ENCODE results near the gene SURF4.
"Not testable (repeated sequence)": the region's sequence is repeated elsewhere in the genome, so short reads cannot be mapped to it uniquely, and the experiment has no call there.

The SURF4 gene

GRCh38 chr9:133342069-133342406, 33.8 kb downstream of the SURF4 start:
- Histone ChIP-seq H3K27ac (ENCODE audit: low read depth, low read length, severe bottlenecking) (no peak overlapping the region), H3K36me3 (ENCODE audit: control insufficient read depth, insufficient read depth, low read length) (peaks cover 72% of the 10 kb centered on the region), H3K9me3 (ENCODE audit: control insufficient read depth, low read length) (no peaks in the 10 kb centered on the region), H3K4me1 (ENCODE audit: control insufficient read depth, insufficient read depth, low read length, poor library complexity, severe bottlenecking) (peaks cover 6% of the 10 kb centered on the region), H3K4me3 (ENCODE audit: extremely low read depth, insufficient read depth, low read length, poor library complexity, severe bottlenecking) (no peak overlapping the region)
- WGBS, 2 experiments (ENCODE audit: insufficient coverage in 2 of 2) = 85 to 88% methylated on average over 10 to 12 of the region's 12 CpGs

DNA sequence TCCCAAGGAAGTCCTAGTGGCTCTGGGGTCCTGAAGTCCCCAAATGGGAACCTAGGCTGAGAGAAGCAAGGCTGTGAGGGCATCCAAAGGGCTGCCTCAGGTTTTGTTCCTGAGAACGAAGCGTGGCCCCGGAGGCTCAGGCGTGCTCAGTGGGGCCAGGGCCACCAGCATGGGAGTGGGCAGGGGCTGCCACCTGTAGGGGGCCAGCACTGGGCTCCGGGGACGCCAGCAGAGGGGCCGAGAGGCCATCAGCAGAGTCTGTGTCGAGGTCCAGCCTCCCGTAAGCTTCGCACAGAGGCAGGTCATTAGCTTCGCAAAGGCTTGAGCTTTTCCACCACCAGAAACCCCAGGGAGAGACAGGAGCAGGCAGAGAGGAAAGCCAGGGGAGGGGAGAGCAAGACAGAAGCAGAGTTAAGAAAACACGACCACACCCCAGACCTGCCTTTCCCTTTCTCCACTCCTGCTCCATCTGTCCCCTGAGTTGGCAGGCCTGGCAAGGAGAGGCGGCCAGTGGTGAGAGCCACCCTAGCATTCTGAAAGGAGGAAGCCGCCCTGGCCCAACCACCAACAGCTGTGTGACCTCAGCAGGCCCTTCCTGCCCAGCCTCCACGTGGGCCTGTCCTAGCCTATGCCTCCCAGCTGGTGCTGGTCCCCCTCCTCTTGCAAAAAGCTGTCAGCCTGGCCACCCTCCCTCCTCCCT, 34.3 kb downstream of the SURF4 start:
- no peak overlapping the region for H3K4me3 ChIP-seq (ENCODE audit: extremely low read depth, insufficient read depth, low read length, poor library complexity, severe bottlenecking)
- H3K36me3 ChIP-seq (ENCODE audit: control insufficient read depth, insufficient read depth, low read length) = peaks cover 72% of the 10 kb centered on the region
- H3K9me3 ChIP-seq (ENCODE audit: control insufficient read depth, low read length) = no peaks in the 10 kb centered on the region
- 93 to 95% methylated on average over 13 to 14 of the region's 15 CpGs for WGBS, 2 experiments (ENCODE audit: insufficient coverage in 2 of 2)
- H3K27ac ChIP-seq (ENCODE audit: low read depth, low read length, severe bottlenecking) = no peak overlapping the region
- peaks cover 5% of the 10 kb centered on the region for H3K4me1 ChIP-seq (ENCODE audit: control insufficient read depth, insufficient read depth, low read length, poor library complexity, severe bottlenecking)

- Histone ChIP-seq H3K27ac (ENCODE audit: low read depth, low read length, severe bottlenecking) (no peak overlapping the region), H3K36me3 (ENCODE audit: control insufficient read depth, insufficient read depth, low read length) (peaks cover 68% of the 10 kb centered on the region), H3K9me3 (ENCODE audit: control insufficient read depth, low read length) (no peaks in the 10 kb centered on the region), H3K4me3 (ENCODE audit: extremely low read depth, insufficient read depth, low read length, poor library complexity, severe bottlenecking) (no peak overlapping the region), H3K4me1 (ENCODE audit: control insufficient read depth, insufficient read depth, low read length, poor library complexity, severe bottlenecking) (no peaks in the 10 kb centered on the region)
- WGBS, 2 experiments (ENCODE audit: insufficient coverage in 2 of 2) = 96 to 98% methylated on average over 10 to 11 of the region's 13 CpGs
Observed at GRCh38 chr9:133340916-133341315, 34.9 kb downstream of the SURF4 start.

- no peak overlapping the region for H3K27ac ChIP-seq (ENCODE audit: low read depth, low read length, severe bottlenecking)
- H3K36me3 ChIP-seq (ENCODE audit: control insufficient read depth, insufficient read depth, low read length) = peaks cover 61% of the 10 kb centered on the region
- 100% methylated on average over 2 to 3 of the region's 3 CpGs for WGBS, 2 experiments (ENCODE audit: insufficient coverage in 2 of 2)
- no peaks in the 10 kb centered on the region for H3K9me3 ChIP-seq (ENCODE audit: control insufficient read depth, low read length)
- H3K4me3 ChIP-seq (ENCODE audit: extremely low read depth, insufficient read depth, low read length, poor library complexity, severe bottlenecking) = no peak overlapping the region
- no peaks in the 10 kb centered on the region for H3K4me1 ChIP-seq (ENCODE audit: control insufficient read depth, insufficient read depth, low read length, poor library complexity, severe bottlenecking)
Observed at GRCh38 chr9:133340256-133340655, 35.6 kb downstream of the SURF4 start.

GRCh38 chr9:133339641-133340040, 36.2 kb downstream of the SURF4 start:
- WGBS, 2 experiments (ENCODE audit: insufficient coverage in 2 of 2) = 88 to 93% methylated on average over 5 of the region's 5 CpGs
- no peaks in the 10 kb centered on the region for H3K9me3 ChIP-seq (ENCODE audit: control insufficient read depth, low read length)
- H3K36me3 ChIP-seq (ENCODE audit: control insufficient read depth, insufficient read depth, low read length) = peaks cover 60% of the 10 kb centered on the region

GRCh38 chr9:133335924-133336811, 39.7 kb downstream of the SURF4 start, which contains the start of gene SURF6:
TSS of gene SURF6 (minus strand) at chr9:133336188. CDS start at chr9:133336132, 56 bp downstream.
- 7 to 11% methylated on average over 46 to 64 of the region's 70 CpGs for WGBS, 2 experiments (ENCODE audit: insufficient coverage in 2 of 2)

More at GRCh38 chr9:133339641-133340040, 36.2 kb downstream of the SURF4 start:
- Histone ChIP-seq H3K4me3 (ENCODE audit: extremely low read depth, insufficient read depth, low read length, poor library complexity, severe bottlenecking) (no peak overlapping the region), H3K27ac (ENCODE audit: low read depth, low read length, severe bottlenecking) (no peak overlapping the region), H3K4me1 (ENCODE audit: control insufficient read depth, insufficient read depth, low read length, poor library complexity, severe bottlenecking) (peaks cover under 1% of the 10 kb centered on the region)

GRCh38 chr9:133334888-133335287, 41.0 kb downstream of the SURF4 start:
- peak overlapping the region; percentile 87 for H3K4me3 ChIP-seq (ENCODE audit: extremely low read depth, insufficient read depth, low read length, poor library complexity, severe bottlenecking)
- H3K9me3 ChIP-seq (ENCODE audit: control insufficient read depth, low read length); H3K4me1 ChIP-seq (ENCODE audit: control insufficient read depth, insufficient read depth, low read length, poor library complexity, severe bottlenecking); H3K27ac ChIP-seq (ENCODE audit: low read depth, low read length, severe bottlenecking): not testable (repeated sequence)
- 80 to 92% methylated on average over 8 to 11 of the region's 11 CpGs for WGBS, 2 experiments (ENCODE audit: insufficient coverage in 2 of 2)
- H3K36me3 ChIP-seq (ENCODE audit: control insufficient read depth, insufficient read depth, low read length) = peaks cover 58% of the 10 kb centered on the region

More at GRCh38 chr9:133335924-133336811, 39.7 kb downstream of the SURF4 start, which contains the start of gene SURF6:
- peak within 1 kb of the TSS; percentile 62 for H3K27ac ChIP-seq (ENCODE audit: low read depth, low read length, severe bottlenecking)
- peaks cover 5% of the 10 kb centered on the region for H3K4me1 ChIP-seq (ENCODE audit: control insufficient read depth, insufficient read depth, low read length, poor library complexity, severe bottlenecking)
- H3K4me3 ChIP-seq (ENCODE audit: extremely low read depth, insufficient read depth, low read length, poor library complexity, severe bottlenecking) = peak within 1 kb of the TSS; percentile 87
- H3K36me3 ChIP-seq (ENCODE audit: control insufficient read depth, insufficient read depth, low read length) = peaks cover 56% of the 10 kb centered on the region
- H3K9me3 ChIP-seq (ENCODE audit: control insufficient read depth, low read length) = no peaks in the 10 kb centered on the region

DNA sequence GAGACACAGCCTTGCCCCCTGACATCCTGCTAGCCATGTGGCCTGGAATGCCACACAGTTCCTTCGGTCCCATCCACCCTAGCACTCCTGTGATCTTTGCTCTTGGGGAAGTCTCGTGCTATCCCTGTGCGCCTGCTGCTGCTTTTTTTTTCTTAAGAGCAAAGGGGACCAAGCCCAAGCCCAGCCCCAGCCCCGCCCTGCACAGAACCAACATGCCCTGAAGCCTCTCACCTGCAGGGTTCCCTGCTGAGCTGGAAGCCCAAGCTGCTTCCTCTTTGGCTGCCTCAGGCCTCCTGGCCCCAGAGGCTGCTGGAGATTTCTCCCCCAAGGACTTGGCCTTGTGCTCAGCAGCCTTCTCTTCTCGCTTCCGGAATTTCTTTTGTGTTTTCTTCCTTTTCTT, 41.7 kb downstream of the SURF4 start:
- WGBS, 2 experiments (ENCODE audit: insufficient coverage in 2 of 2) = 88 to 90% methylated on average over 6 of the region's 6 CpGs
- Histone ChIP-seq H3K4me1 (ENCODE audit: control insufficient read depth, insufficient read depth, low read length, poor library complexity, severe bottlenecking) (peaks cover 5% of the 10 kb centered on the region), H3K4me3 (ENCODE audit: extremely low read depth, insufficient read depth, low read length, poor library complexity, severe bottlenecking) (no peak overlapping the region)

DNA sequence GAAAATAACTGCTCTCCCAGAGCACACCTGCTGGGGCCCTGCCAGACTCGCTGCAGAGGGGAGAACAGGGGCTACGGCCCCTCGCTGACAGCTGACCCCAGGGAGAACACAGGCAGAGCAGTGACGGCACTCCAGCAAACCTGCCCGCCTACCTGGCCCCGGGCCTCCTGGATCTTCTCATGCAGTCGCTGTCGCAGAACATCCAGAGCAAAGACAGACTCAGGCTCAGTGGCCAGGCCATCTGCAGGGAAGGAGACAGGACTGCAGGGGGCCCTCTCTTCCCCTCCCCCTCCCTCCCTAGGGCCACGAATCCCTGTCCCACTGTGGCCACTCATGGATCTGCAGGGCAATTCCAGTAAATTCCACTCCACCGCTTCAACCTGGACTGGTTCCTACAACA, 42.3 kb downstream of the SURF4 start:
- H3K4me1 ChIP-seq (ENCODE audit: control insufficient read depth, insufficient read depth, low read length, poor library complexity, severe bottlenecking) = peaks cover 5% of the 10 kb centered on the region
- H3K9me3 ChIP-seq (ENCODE audit: control insufficient read depth, low read length) = no peaks in the 10 kb centered on the region
- H3K27ac ChIP-seq (ENCODE audit: low read depth, low read length, severe bottlenecking) = no peak overlapping the region
- no peak overlapping the region for H3K4me3 ChIP-seq (ENCODE audit: extremely low read depth, insufficient read depth, low read length, poor library complexity, severe bottlenecking)
- H3K36me3 ChIP-seq (ENCODE audit: control insufficient read depth, insufficient read depth, low read length) = peaks cover 47% of the 10 kb centered on the region
- 93 to 98% methylated on average over 8 to 9 of the region's 10 CpGs for WGBS, 2 experiments (ENCODE audit: insufficient coverage in 2 of 2)

More for the DNA sequence above, 41.7 kb downstream of the SURF4 start:
- H3K36me3 ChIP-seq (ENCODE audit: control insufficient read depth, insufficient read depth, low read length) = peaks cover 51% of the 10 kb centered on the region
- H3K27ac ChIP-seq (ENCODE audit: low read depth, low read length, severe bottlenecking) = no peak overlapping the region
- H3K9me3 ChIP-seq (ENCODE audit: control insufficient read depth, low read length) = no peaks in the 10 kb centered on the region

- WGBS, 2 experiments (ENCODE audit: insufficient coverage in 2 of 2) = 96 to 99% methylated on average over 8 to 11 of the region's 11 CpGs
- H3K4me3 ChIP-seq (ENCODE audit: extremely low read depth, insufficient read depth, low read length, poor library complexity, severe bottlenecking) = no peak overlapping the region
Observed at GRCh38 chr9:133333011-133333410, 42.8 kb downstream of the SURF4 start.

More at GRCh38 chr9:133333011-133333410, 42.8 kb downstream of the SURF4 start:
- no peaks in the 10 kb centered on the region for H3K9me3 ChIP-seq (ENCODE audit: control insufficient read depth, low read length)
- peaks cover 5% of the 10 kb centered on the region for H3K4me1 ChIP-seq (ENCODE audit: control insufficient read depth, insufficient read depth, low read length, poor library complexity, severe bottlenecking)
- no peak overlapping the region for H3K27ac ChIP-seq (ENCODE audit: low read depth, low read length, severe bottlenecking)
- H3K36me3 ChIP-seq (ENCODE audit: control insufficient read depth, insufficient read depth, low read length) = peaks cover 47% of the 10 kb centered on the region

Measured in mesodermal cell (in vitro differentiated cells).